ENCODE results near the gene MTAP. TPM values are rescaled to one million over a fixed set of nuclear protein-coding genes. Genes with fewer than 3 reads are reported as not detected.

Gene MTAP
- total and polyA plus RNA-seq, 2 of the 13 experiments (the other 11 are each of a cell fraction or from before 2014, with no cell fraction given) = 16.7 to 51.2 TPM

- no TSS peak for BruUV-seq (replicated peaks)
- no peak overlapping the region for H3K4me3 ChIP-seq (replicated peaks in 1 of 3; ENCODE audit: insufficient read depth in 1 of 3, low read depth in 2 of 3, low read length in 3 of 3)
- no peaks in the 10 kb centered on the region for H3K79me2 ChIP-seq (ENCODE audit: insufficient read depth, low read length)
- ATAC-seq (no peak), DNase-seq (ENCODE audit: low spot score) (no peak), FAIRE-seq (no peak)
- no peak overlapping the region for H2AFZ ChIP-seq (ENCODE audit: low read length)
- H3K9ac ChIP-seq (ENCODE audit: insufficient read depth, low read depth, low read length) = no peak overlapping the region
- CTCF ChIA-PET (ENCODE audit: low intra/inter-chr PET ratio, low total read pairs) = no interaction called here
- 82% methylated on average over 19 of the region's 45 CpGs for WGBS (ENCODE audit: low lambda C conversion rate)
- H4K20me1 ChIP-seq (ENCODE audit: insufficient read depth, low read length) = no peaks in the 10 kb centered on the region
- H3K27me3 ChIP-seq (ENCODE audit: control insufficient read depth in 1 of 2, insufficient read depth in 2 of 2, low read length in 2 of 2) = peaks cover 0 to 36% of the 10 kb centered on the region in 2 experiments; a peak in 3 of 5 replicates
- no peaks in the 10 kb centered on the region for H3K9me3 ChIP-seq (ENCODE audit: low read length)
- H3K27ac ChIP-seq (ENCODE audit: extremely low read length, insufficient read depth, low read length) = no peak overlapping the region
- no peaks in the 10 kb centered on the region for H3K36me3 ChIP-seq (replicated peaks in 1 of 2; ENCODE audit: control insufficient read depth in 1 of 2, insufficient read depth in 2 of 2, low read length in 2 of 2)
- POLR2A ChIA-PET = no interaction called here
- TF ChIP-seq ATRX (CRISPR knock-in tag; IDR thresholded peaks at IDR 0.05; ENCODE audit: borderline replicate concordance) = no peak
- no peak for TF ChIP-seq HNRNPL (IDR thresholded peaks at IDR 0.05; ENCODE audit: low read depth, low read length)
- TF ChIP-seq ZNF704 (CRISPR knock-in tag; IDR thresholded peaks at IDR 0.05; ENCODE audit: borderline replicate concordance) = no peak
- TF ChIP-seq NFE2 (CRISPR knock-in tag; IDR thresholded peaks at IDR 0.05) = no peak
- TF ChIP-seq CEBPZ (IDR thresholded peaks at IDR 0.05; ENCODE audit: low read length) = no peak
- TF ChIP-seq CREB1 (IDR thresholded peaks at IDR 0.05) = no peak
- TF ChIP-seq CREB1 (CRISPR knock-in tag; IDR thresholded peaks at IDR 0.05) = no peak
- TF ChIP-seq ZNF607 (CRISPR knock-in tag; IDR thresholded peaks at IDR 0.05; ENCODE audit: borderline replicate concordance) = no peak
- no peak for TF ChIP-seq TEAD3 (CRISPR knock-in tag; optimal IDR thresholded peaks at IDR 0.05; ENCODE audit: borderline replicate concordance)
- no peak for TF ChIP-seq ZNF781 (CRISPR knock-in tag; IDR thresholded peaks at IDR 0.05; ENCODE audit: borderline replicate concordance, not compliant biosample characterization)
- no peak for TF ChIP-seq ZNF367 (CRISPR knock-in tag; IDR thresholded peaks at IDR 0.05; ENCODE audit: borderline replicate concordance)
- no peak for TF ChIP-seq KMT2A (CRISPR knock-in tag; IDR thresholded peaks at IDR 0.05)
- no peak for TF ChIP-seq TRAFD1 (CRISPR knock-in tag; IDR thresholded peaks at IDR 0.05; ENCODE audit: borderline replicate concordance)
- TF ChIP-seq ZNF44 (CRISPR knock-in tag; IDR thresholded peaks at IDR 0.05) = no peak
- no peak for TF ChIP-seq FOSL1 (CRISPR knock-in tag; IDR thresholded peaks at IDR 0.05; ENCODE audit: borderline replicate concordance)
- no peak for TF ChIP-seq KLF15 (CRISPR knock-in tag; IDR thresholded peaks at IDR 0.05; ENCODE audit: borderline replicate concordance)
- TF ChIP-seq RXRB (CRISPR knock-in tag; IDR thresholded peaks at IDR 0.05; ENCODE audit: borderline replicate concordance) = no peak
- no peak for TF ChIP-seq ZFP36L2 (CRISPR knock-in tag; IDR thresholded peaks at IDR 0.05)
- intact Hi-C loops (cut with micrococcal nuclease; ENCODE audit: unreplicated experiment) (no loop called here), in situ Hi-C loops (cut with HindIII; ENCODE audit: extremely low pct_ligation_motif_present, low pct_unique_long_range_greater_than_20kb) (no loop called here)
- peaks cover 8% of the 10 kb centered on the region for H3K4me1 ChIP-seq (ENCODE audit: insufficient read depth, low read length)
- H3K4me2 ChIP-seq (ENCODE audit: low read depth, low read length) = no peak overlapping the region
Observed at GRCh38 chr9:21970800-21971640, 168.6 kb downstream of the MTAP start.
